SK-N-SH (cell line): ENCODE results near the gene PUM1. TPM values are rescaled to one million over a fixed set of nuclear protein-coding genes. Genes with fewer than 3 reads are reported as not detected.

ENCODE experiments used
- CTCF ChIA-PET: fragments of 300-600, 350-600 bp; formaldehyde crosslinking; extraction: SDS; loops from one replicate; lab custom pipeline; 2021; lab: Yijun Ruan, JAX
- POLR2A ChIA-PET: fragments of 350-600 bp; sonication (Branson Sonifier 250); formaldehyde crosslinking; extraction: SDS; loops from one replicate; lab custom pipeline; 2020; ENCODE audit warnings: antibody characterized with exemption, inconsistent platforms; lab: Yijun Ruan, JAX
- DNase-seq: peaks from one replicate; pipeline ENCODE4 v3.0.0; 2012
- H2AFZ ChIP-seq: fragments of 200-600 bp; sonication (generic); 2 replicates; pipeline ENCODE4 v1.8.1; 2016; ENCODE audit warnings: antibody characterized with exemption, mild to moderate bottlenecking, low read depth
- H3F3A ChIP-seq: fragments of 200-600 bp; sonication (generic); replicated peaks from 2 replicates; pipeline ENCODE3; 2016; ENCODE audit warnings: antibody characterized with exemption, mild to moderate bottlenecking; ENCODE audit not compliant: insufficient read depth
- H3K27ac ChIP-seq, 2 experiments: fragments of 200-500 bp in 1 of 2; fragments of 200-600 bp in 1 of 2; sonication (Bioruptor generic) in 1 of 2; sonication (generic), shearing (Covaris generic) in 1 of 2; 2 replicates each; pipeline versions ENCODE4 v1.5.1 to v1.6.1; 2014 to 2016; ENCODE audit warnings: low read depth in 2 of 2, inconsistent platforms in 1 of 2, low read length in 1 of 2, mild to moderate bottlenecking in 1 of 2, mixed read lengths in 1 of 2
- H3K27me3 ChIP-seq: fragments of 200-600 bp; sonication (generic), shearing (Covaris generic); 2 replicates; pipeline ENCODE4 v1.6.1; 2016; ENCODE audit warnings: mixed run types; ENCODE audit not compliant: insufficient read depth
- H3K36me3 ChIP-seq, 2 experiments: fragments of 200-500 bp in 1 of 2; fragments of 200-600 bp in 1 of 2; sonication (Bioruptor generic) in 1 of 2; sonication (generic) in 1 of 2; replicated peaks in 1 of 2; 2 replicates each; pipeline versions ENCODE3 to v1.5.1; 2014 to 2016; ENCODE audit warnings: low read length in 1 of 2, mild to moderate bottlenecking in 1 of 2; ENCODE audit not compliant: insufficient read depth in 2 of 2, control insufficient read depth in 1 of 2
- H3K4me1 ChIP-seq, 2 experiments: fragments of 200-500 bp in 1 of 2; fragments of 200-600 bp in 1 of 2; sonication (Bioruptor generic) in 1 of 2; sonication (generic), shearing (Covaris generic) in 1 of 2; 2 replicates each; pipeline versions ENCODE4 v1.5.1 to v1.6.1; 2014 to 2016; ENCODE audit warnings: low read depth in 1 of 2, low read length in 1 of 2, mixed run types in 1 of 2; ENCODE audit not compliant: insufficient read depth in 2 of 2, control insufficient read depth in 1 of 2
- H3K4me2 ChIP-seq: fragments of 200-600 bp; sonication (generic), shearing (Covaris generic); 2 replicates; pipeline ENCODE4 v1.6.1; 2017; ENCODE audit warnings: mixed run types
- H3K4me3 ChIP-seq, 2 experiments: fragments of 200-500 bp in 1 of 2; fragments of 200-600 bp in 1 of 2; sonication (Bioruptor generic) in 1 of 2; sonication (generic), shearing (Covaris generic) in 1 of 2; 2 replicates each; pipeline versions ENCODE4 v1.5.1 to v1.8.1; 2014 to 2016; ENCODE audit warnings: low read depth in 2 of 2, inconsistent platforms in 1 of 2, low read length in 1 of 2, mild to moderate bottlenecking in 1 of 2, mixed read lengths in 1 of 2, moderate library complexity in 1 of 2
- H3K79me2 ChIP-seq: fragments of 200-600 bp; sonication (generic); 2 replicates; pipeline ENCODE4 v1.8.1; 2017; ENCODE audit warnings: mild to moderate bottlenecking; ENCODE audit not compliant: insufficient read depth
- H3K9ac ChIP-seq: fragments of 200-600 bp; sonication (generic); 2 replicates; pipeline ENCODE4 v1.6.1; 2017; ENCODE audit warnings: mixed run types
- H3K9me2 ChIP-seq: fragments of 200-600 bp; sonication (generic); 2 replicates; pipeline ENCODE4 v1.6.1; 2017; ENCODE audit warnings: mixed run types
- H3K9me3 ChIP-seq: fragments of 200-600 bp; sonication (generic); 2 replicates; pipeline ENCODE4 v1.6.1; 2017; ENCODE audit warnings: mixed run types, mild to moderate bottlenecking, moderate library complexity
- H4K20me1 ChIP-seq: fragments of 200-600 bp; sonication (generic); 2 replicates; pipeline ENCODE4 v1.6.1; 2017; ENCODE audit warnings: mild to moderate bottlenecking, mixed run types; ENCODE audit not compliant: insufficient read depth
- CHD2 ChIP-seq: fragments of 150-350 bp; IDR thresholded peaks from 2 replicates; pipeline ENCODE4 v1.6.1; 2018; ENCODE audit warnings: low read length; ENCODE audit not compliant: partially characterized antibody
- ELF1 ChIP-seq: IDR thresholded peaks from 2 replicates; pipeline ENCODE4 v1.4.0; 2012
- FOXM1 ChIP-seq: IDR thresholded peaks from 2 replicates; pipeline ENCODE4 v1.4.0; 2012; ENCODE audit warnings: low read depth, mild to moderate bottlenecking
- GABPA ChIP-seq: IDR thresholded peaks from 2 replicates; pipeline ENCODE4 v1.4.0; 2012; ENCODE audit warnings: low read depth, mild to moderate bottlenecking
- MEF2A ChIP-seq: IDR thresholded peaks from 2 replicates; pipeline ENCODE4 v1.4.0; 2012; ENCODE audit warnings: low read depth, borderline replicate concordance
- PBX3 ChIP-seq: IDR thresholded peaks from 2 replicates; pipeline ENCODE4; 2012
- RXRA ChIP-seq: IDR thresholded peaks from 2 replicates; pipeline ENCODE4 v1.4.0; 2012; ENCODE audit warnings: low read depth, mild to moderate bottlenecking, borderline replicate concordance
- TAF1 ChIP-seq: IDR thresholded peaks from 2 replicates; pipeline ENCODE4 v1.6.1; 2012; ENCODE audit warnings: low read depth, mild to moderate bottlenecking, low read length, moderate library complexity, borderline replicate concordance
- TEAD4 ChIP-seq: IDR thresholded peaks from 2 replicates; pipeline ENCODE4 v1.4.0; 2012; ENCODE audit warnings: mild to moderate bottlenecking, borderline replicate concordance; ENCODE audit not compliant: insufficient read depth
- YY1 ChIP-seq: IDR thresholded peaks from 2 replicates; pipeline ENCODE4 v1.4.0; 2012; ENCODE audit warnings: low read depth, mild to moderate bottlenecking
- WGBS: methylation state at CpG from one replicate; pipeline ENCODE4 v1.1.6; 2017; ENCODE audit warnings: low lambda C conversion rate; 5-methylcytosine and 5-hydroxymethylcytosine counted together
- polyA plus RNA-seq, 3 experiments: library from polyadenylated mRNA; depleted of rRNA; stranded (reverse); fragments of >200 nt; gene quantifications; 2 replicates each; pipeline ENCODE4 v1.2.3, GENCODE V29; 2012
- TF ChIP-seq, protein P1 (sequence below): IDR thresholded peaks from 2 replicates; pipeline ENCODE4 v1.4.0; 2012; ENCODE audit warnings: low read depth, borderline replicate concordance
- TF ChIP-seq, protein P2 (sequence below): fragments of 200-600 bp; sonication (generic); IDR thresholded peaks from 2 replicates; pipeline ENCODE4 v1.6.1; 2017; ENCODE audit warnings: antibody characterized with exemption, mild to moderate bottlenecking, moderate library complexity

Gene PUM1
- polyA plus RNA-seq, 1 of the 3 experiments (the other 2 are of a cell fraction) = 66.7 TPM

DNA sequence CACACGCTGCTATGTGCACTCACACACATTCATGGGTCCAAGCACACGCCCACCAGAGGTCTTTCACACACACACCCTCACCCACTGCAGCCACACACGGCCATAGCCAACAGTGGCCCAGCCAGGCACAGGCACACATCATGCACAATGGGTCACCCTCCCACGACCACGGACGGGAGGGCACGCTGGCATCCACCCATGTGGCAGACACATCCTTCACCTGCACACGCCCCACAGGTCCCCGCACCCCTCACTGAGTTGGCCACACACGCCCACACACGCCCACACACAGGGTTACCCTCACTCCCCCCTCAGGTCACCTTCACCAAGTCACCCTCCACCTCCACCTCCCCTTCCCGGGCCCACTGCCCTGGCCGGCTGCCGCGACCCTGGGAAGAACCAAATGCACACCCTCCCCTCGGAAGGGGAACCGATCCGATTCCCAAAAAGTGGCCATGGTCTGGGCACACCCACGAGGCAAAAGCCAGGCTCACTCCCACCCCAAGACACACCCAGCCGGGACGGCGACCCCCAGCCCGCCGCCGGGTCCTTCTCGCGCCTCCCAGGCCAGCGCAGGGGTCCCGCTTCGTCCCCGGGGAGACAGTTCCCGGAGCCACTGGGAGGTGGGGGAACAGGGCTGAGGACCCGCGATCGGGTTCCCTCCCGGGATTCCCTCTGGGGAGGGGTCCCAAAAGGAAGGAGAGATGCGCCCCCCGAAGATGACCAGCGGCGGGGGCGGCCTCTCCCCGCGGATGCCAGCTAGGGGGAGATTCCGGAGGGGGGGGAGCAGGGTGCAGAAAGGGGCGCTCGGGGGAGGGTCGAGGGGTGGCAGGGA lies 157.8 kb downstream of the PUM1 start (continued):
- TF ChIP-seq CHD2 = no peak

- H3K27me3 ChIP-seq = no peaks in the 10 kb centered on the region
- peaks cover 51% of the 10 kb centered on the region for H3K79me2 ChIP-seq
- peaks cover 56% of the 10 kb centered on the region for H4K20me1 ChIP-seq
- no peaks in the 10 kb centered on the region for H3F3A ChIP-seq
- ChIA-PET POLR2A (interaction anchor here (1.0 kb wide), 1 partner anchor 106 kb away, joined by 3 read pairs; no protein-coding TSS in a partner anchor), CTCF (interaction anchor here (0.8 to 47.0 kb wide), 9 partner anchors 13 to 188 kb away, joined by 3 to 1422 read pairs (median 5); partner anchors contain the start of gene MATN1)
- H3K9me3 ChIP-seq = no peaks in the 10 kb centered on the region
- H2AFZ ChIP-seq = no peak overlapping the region
- H3K4me3 ChIP-seq = peak overlapping the region; percentile 61 to 75; a peak in 3 of 4 replicates
- no peaks in the 10 kb centered on the region for H3K9me2 ChIP-seq
- no peaks in the 10 kb centered on the region for H3K36me3 ChIP-seq
- H3K4me1 ChIP-seq = peaks cover 4 to 30% of the 10 kb centered on the region in 2 experiments; a peak in 2 of 4 replicates
- no peak for DNase-seq
- TF ChIP-seq RXRA = no peak
- TF ChIP-seq, protein P1, sequence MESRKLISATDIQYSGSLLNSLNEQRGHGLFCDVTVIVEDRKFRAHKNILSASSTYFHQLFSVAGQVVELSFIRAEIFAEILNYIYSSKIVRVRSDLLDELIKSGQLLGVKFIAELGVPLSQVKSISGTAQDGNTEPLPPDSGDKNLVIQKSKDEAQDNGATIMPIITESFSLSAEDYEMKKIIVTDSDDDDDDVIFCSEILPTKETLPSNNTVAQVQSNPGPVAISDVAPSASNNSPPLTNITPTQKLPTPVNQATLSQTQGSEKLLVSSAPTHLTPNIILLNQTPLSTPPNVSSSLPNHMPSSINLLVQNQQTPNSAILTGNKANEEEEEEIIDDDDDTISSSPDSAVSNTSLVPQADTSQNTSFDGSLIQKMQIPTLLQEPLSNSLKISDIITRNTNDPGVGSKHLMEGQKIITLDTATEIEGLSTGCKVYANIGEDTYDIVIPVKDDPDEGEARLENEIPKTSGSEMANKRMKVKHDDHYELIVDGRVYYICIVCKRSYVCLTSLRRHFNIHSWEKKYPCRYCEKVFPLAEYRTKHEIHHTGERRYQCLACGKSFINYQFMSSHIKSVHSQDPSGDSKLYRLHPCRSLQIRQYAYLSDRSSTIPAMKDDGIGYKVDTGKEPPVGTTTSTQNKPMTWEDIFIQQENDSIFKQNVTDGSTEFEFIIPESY = no peak
- no peak for TF ChIP-seq TAF1
- TF ChIP-seq, protein P2, sequence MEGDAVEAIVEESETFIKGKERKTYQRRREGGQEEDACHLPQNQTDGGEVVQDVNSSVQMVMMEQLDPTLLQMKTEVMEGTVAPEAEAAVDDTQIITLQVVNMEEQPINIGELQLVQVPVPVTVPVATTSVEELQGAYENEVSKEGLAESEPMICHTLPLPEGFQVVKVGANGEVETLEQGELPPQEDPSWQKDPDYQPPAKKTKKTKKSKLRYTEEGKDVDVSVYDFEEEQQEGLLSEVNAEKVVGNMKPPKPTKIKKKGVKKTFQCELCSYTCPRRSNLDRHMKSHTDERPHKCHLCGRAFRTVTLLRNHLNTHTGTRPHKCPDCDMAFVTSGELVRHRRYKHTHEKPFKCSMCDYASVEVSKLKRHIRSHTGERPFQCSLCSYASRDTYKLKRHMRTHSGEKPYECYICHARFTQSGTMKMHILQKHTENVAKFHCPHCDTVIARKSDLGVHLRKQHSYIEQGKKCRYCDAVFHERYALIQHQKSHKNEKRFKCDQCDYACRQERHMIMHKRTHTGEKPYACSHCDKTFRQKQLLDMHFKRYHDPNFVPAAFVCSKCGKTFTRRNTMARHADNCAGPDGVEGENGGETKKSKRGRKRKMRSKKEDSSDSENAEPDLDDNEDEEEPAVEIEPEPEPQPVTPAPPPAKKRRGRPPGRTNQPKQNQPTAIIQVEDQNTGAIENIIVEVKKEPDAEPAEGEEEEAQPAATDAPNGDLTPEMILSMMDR = no peak
- no peak for TF ChIP-seq YY1
- no peak for TF ChIP-seq TEAD4
- TF ChIP-seq MEF2A = no peak
- TF ChIP-seq ELF1 = no peak
- no peak for TF ChIP-seq GABPA
- no peak for TF ChIP-seq PBX3
- TF ChIP-seq FOXM1 = no peak
- WGBS = 99% methylated on average over 6 of the region's 9 CpGs
- no peak overlapping the region for H3K27ac ChIP-seq
- H3K9ac ChIP-seq = no peak overlapping the region
- peak overlapping the region; percentile 91 for H3K4me2 ChIP-seq
These were observed 158.7 kb downstream of the PUM1 start for GRCh38 chr1:30906631-30907441.
